Fibroblast of peridontal ligament (primary cell): Measurements from ENCODE around the gene GPNMB.

Experiments used
- DNase-seq: peaks from one replicate; pipeline ENCODE4 v3.0.0-alpha.2; 2010; ENCODE audit errors: extremely low read depth

Gene GPNMB

GRCh38 chr7:23272275-23272674 is 25.7 kb downstream of the GPNMB start:
- no peak for DNase-seq

DNA sequence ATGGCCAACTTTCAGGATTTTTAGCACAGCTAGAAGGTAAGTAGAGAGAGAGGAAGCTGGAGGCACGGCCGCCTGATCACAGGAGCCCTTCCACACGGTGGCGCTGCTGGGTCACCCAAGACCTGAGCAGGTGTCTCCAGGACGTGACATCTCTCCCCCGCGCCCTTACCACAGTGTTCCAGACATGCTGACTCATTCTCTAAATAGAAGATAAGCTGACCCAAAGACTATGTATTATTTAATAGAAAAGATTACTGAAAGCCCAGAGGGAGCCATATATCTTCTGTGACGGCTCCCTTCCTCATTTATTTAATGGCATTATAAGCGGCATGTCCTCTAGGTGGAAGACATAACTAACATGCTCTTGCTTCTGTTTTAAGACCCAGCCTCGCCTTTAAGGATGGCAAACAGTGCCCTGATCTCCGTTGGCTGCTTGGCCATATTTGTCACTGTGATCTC is 26.6 kb downstream of the GPNMB start:
- DNase-seq, result peak; percentile 57

DNA sequence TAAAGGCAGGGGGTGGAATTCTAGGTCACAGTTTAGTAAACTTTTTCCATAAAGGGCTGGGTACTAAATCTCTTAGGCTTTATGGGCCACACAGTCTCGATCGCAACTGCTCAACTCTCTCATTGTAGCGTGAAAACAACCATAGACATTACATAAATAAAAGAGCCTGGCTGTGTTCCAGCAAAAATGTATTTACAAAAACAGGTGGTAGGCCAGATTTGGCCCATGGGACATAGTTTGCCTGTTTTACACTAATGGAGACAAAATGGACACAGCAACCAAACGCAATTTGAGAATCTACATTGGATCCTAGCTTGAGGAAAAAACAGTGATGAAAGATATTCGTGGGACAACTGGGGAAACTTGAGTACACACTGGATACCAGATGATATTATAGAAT is 29.3 kb downstream of the GPNMB start:
- DNase-seq, result no peak

DNA sequence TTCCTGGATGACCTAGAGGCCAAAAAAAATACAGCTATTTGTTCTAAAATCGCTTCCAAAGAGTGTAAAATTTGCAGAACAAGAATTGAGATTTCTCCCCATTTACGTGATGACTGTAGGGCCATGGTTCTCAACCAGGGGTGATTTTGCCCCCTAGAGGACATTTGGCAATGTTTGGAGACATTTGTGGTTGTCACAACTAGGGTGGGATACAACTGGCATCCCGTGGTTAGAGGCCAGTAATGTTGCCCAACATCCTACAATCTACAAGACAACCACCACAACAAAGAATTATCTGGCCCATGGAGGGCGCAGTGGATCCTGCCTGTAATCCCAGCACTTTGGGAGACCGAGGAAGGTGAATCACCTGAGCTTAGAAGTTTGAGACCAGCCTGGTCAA is 29.8 kb downstream of the GPNMB start:
- DNase-seq, result no peak

DNA sequence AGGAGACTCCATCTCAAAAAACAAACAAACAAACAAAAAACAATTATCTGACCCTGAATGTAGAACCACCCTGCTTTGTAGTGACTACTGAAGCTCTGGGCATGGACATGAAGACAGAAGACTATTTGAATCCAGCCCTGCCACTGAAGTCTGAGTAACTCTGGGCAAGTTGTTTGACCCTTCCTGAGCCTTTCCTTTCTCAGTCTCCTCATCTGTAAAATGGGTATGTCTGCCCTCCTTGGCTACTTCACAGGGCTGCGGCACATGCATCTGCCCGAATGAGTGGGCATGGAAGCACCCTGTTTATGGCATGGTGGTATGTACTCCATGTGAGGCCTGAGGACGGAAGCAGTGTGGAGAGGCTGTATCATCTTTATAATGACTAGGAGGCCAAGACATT is 30.4 kb downstream of the GPNMB start:
- no peak for DNase-seq

GRCh38 chr7:23277359-23277989 is 30.9 kb downstream of the GPNMB start:
- peak; percentile 82 for DNase-seq

DNA sequence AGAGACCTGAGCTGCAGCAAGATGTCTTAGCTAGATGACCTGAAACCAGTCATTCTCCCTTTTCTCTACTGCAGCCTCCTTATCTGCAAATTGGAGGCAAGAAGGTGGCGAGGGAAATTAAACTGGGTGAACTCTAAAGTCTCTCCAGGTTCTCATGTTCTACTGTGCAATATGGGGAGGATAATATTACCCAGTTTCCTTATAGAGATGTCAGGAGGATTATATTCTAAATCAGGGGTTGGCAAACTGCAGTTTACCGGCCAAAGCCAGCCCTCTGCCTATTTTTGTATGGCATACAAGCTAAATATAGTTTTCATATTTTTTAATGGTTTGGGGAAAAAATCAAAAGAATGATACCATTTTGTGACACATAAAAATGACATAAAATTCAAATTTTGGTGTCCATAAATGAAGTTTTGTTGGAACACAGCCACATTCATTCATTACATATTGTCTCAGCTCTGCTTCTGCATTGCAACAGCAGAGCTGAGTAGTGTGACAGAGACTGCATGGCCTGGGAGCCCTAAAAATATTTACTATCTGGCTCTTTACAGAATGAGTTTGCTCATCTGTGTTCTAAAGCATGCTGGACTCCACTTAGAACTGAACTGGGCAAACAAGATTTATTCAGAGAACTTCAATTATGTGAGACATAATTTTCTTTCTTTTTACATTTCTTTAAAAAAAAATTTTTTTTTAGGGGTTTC is 33.4 kb downstream of the GPNMB start:
- DNase-seq, result no peak

GRCh38 chr7:23283086-23283485 is 36.5 kb downstream of the GPNMB start:
- DNase-seq, result no peak

DNA sequence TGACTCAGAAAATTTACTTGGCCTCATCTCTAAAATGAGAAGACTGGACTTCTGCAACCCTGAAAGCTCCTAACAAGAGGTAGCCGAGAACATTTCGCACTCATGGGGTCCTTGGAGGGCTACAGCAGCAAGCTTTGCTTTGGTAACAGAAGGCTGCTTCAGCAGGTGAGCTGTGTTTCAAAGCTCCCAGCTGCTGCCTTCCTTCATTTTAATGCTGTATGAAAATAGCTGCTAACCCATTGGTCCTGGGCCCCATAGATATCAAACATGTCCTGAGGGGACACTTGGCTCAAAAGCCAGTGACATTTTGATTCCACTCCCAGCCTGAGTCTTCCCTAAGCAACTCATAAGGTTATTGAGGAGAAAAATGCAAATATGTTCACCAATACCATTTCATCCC is 38.3 kb downstream of the GPNMB start:
- no peak for DNase-seq

GRCh38 chr7:23285657-23286646 is 39.4 kb downstream of the GPNMB start:
- DNase-seq, result no peak

DNA sequence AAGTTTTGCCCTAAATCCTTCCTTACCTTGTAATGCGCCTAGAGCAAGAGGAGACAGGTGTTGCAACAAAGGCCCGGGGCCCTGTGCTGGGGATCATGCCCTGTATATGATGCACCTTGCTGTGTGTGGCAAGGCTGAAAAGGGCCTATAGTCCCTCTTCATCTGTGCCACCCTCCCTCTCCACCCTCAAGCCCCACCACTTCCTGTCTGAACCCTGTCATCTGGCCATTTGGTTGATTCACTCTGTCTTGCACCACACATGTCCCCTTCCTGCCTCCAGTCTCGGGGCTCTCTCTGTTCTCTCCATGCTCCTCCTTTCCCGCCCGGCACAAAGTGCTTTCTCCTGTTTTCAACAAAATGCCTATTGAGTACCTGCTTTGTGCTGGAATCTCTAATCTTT is 41.0 kb downstream of the GPNMB start:
- no peak for DNase-seq

GRCh38 chr7:23290993-23291392 is 44.4 kb downstream of the GPNMB start:
- no peak for DNase-seq

DNA sequence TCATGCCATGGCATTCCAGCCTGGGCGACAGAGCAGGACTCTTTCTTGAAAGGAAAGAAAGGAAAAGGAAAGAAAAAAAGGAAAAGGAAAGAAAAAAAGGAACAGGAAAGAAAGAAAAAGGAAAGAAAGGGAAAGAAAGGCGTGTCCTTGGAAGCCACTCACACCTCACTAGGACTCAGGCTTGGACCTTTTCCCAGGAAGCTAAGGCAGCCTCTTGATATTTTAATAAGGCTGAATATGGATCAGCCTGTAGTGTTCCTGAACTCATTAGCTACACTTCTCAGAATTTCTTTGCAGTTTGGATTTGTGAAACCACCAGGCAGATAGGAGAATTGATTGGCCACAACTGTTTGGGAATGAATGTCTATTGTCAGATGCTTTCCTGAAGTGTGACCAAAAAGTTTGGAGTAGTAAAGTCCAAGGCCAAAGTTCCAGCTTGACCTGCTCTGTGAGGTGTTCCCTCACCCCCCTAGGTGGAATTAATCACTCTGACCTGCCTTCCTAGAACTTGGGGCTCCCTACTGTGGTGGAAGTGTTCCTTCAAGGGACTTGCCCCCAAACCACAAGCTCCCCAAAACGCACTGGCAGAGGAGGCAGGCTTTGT is 45.5 kb downstream of the GPNMB start:
- no peak for DNase-seq

- no peak for DNase-seq
These were observed 46.0 kb downstream of the GPNMB start for GRCh38 chr7:23292623-23293022.

GRCh38 chr7:23293500-23294073 is 47.0 kb downstream of the GPNMB start:
- DNase-seq, result no peak

DNA sequence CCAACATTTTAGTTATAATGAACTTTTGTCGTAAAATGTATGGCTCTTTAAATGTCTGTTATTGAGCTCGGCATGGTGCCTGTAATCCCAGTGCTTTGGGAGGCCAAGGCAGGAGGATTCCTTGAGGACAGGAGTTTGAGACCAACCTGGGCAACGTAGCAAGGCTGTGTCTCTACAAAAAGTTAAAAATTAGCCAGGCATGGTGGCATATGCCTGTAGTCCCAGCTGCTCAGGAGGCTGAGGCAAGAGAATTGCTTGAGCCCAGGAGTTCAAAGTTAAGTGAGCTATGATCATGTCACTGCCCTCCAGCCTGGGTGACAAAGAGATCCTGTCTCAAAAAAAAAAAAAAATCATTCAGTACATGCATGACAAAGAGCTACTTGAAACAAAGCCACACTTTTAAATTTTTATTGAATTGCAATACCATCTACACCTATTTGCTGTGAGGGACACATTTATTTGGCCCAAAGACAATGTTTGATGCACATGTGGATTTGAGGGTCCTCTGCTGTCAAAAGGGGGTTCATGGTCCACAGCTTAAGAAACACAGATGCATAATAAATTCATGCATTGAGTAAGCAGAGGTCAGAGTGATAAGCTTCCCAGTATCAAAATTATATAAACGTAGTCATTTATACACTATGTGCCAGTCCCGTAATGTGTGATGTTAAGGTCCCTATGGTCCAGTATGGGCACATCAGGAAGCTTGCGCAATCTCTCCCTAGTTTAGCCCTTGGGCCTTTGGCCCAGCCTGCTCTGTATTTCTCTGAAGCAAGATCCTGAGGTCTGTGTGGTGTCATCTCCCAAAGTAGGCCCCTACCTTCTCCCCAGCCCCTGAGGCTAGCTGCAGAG is 48.2 kb downstream of the GPNMB start:
- DNase-seq, result no peak

DNA sequence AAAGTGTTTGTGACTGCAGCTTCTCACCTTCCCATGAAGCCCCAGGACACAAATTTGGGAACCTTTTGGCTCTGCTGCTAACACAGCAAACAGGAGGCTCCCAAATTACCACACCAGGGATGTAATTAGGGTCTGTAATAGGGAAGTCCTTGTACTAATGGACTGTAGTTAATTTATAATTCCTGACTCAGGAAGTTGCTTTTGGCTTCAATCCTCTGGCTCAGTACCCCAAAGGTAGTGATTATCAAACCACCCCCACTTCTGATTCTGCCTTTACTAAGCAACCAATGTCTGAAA is 48.8 kb downstream of the GPNMB start:
- no peak for DNase-seq

DNA sequence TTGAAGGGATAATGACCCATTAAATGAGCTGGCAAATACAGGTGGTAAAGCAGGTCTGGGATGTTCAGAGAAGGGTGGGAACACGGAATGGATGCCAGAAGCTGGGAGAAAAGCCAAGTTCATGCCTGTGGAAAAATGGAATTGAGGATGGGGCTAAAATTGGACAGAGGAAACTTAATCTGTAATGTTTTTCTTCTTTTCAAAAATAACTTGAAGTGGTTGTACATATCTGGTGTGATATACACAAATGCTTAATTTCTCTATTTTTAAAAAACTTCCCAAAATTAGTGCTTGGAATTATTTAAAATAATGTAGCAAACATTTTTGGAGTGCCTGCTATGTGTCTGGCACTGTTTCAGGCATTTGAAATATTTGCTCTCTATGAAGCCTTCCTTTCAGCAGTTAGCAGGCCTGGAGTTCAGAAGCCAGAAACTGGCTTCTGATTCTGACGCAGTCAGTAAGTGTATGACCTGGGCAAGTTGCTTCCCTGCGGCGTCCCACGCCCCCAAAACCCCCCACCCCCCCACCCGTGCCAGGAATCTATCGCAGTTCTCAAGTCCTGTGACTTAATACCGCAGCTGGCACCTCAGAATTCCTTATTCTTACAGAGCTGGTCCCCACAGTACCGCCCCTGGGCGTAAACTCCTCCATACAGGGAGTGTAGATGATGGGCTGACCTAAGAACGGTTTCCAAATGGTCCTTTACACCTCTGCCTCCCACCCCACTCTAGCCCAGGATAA is 51.7 kb downstream of the GPNMB start:
- DNase-seq, result peak; percentile 45

DNA sequence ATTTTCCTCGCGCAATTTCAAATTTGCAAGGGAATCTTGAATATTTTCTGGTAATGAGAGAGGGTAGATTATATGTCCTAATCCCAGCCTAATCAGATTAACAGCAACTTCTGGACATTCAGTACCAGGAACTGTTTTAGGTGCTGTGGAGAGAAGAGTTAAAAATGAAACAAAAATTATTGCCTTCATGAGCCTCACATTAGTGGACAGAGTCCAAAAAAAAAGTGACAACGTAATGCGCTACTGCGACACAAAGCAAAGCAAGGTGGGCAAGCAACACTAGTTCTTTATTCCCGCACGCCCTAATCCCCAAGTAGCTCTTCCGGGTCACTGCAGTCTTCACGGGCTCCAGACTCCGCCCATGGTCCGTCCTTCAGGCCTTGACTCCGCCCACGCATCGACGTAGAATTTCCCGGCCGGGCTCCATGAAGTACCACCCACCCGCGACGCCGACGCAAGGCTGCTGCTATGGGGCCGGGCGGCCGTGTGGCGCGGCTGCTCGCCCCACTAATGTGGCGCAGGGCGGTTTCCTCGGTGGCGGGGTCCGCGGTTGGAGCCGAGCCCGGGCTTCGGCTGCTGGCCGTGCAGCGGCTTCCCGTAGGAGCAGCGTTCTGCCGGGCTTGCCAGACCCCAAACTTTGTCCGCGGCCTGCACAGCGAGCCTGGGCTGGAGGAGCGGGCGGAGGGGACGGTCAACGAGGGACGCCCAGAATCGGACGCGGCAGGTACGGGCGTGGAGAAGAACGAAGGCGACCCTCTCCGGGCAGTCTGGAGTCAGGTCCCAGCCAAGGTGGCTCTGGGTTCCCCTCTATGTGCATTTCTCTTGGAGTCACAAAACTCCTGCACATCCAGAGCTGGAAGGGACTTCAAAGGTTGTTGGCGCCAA is 52.6 kb downstream of the GPNMB start, which contains the start of gene MALSU1:
Gene MALSU1 (plus strand): TSS at position 455 of the 885 bp plus-strand sequence. CDS start 14 bp downstream, at position 469.
- DNase-seq, result peak; percentile 95
